DOHH2 (cell line): Measurements from ENCODE around the gene NPAS3.

Experiments
- CTCF ChIP-seq: fragments of 200-600 bp; sonication (generic); IDR thresholded peaks from one replicate; pipeline ENCODE4 v1.5.1; 2014; ENCODE audit warnings: antibody characterized with exemption, mild to moderate bottlenecking, low read depth, low read length; ENCODE audit not compliant: poor library complexity, severe bottlenecking
- EZH2phosphoT487 ChIP-seq: fragments of 200-600 bp; sonication (generic); IDR thresholded peaks from 2 replicates; pipeline ENCODE4 v1.6.1; 2017; ENCODE audit warnings: borderline replicate concordance, mild to moderate bottlenecking, antibody characterized with exemption, low read length, moderate library complexity, mixed read lengths

GRCh38 chr14:33848706-33849454 is 910.2 kb downstream of the NPAS3 start:
- TF ChIP-seq CTCF = peak; percentile 59
- TF ChIP-seq EZH2phosphoT487 = no peak
